Epithelial cell of esophagus (primary cell): Measurements from ENCODE around the gene FGF12.
"Not testable (repeated sequence)": the region's sequence is repeated elsewhere in the genome, so short reads cannot be mapped to it uniquely, and the experiment has no call there.

Experiments
- DNase-seq: peaks from one replicate; pipeline ENCODE4 v3.0.0; 2010; ENCODE audit warnings: low read depth
- H3K4me3 ChIP-seq: 2 replicates; pipeline ENCODE4 v1.5.1; 2011; ENCODE audit warnings: mild to moderate bottlenecking, low read length, control low read depth
- TF ChIP-seq, protein P1 (sequence below): IDR thresholded peaks from 2 replicates; pipeline ENCODE4 v1.5.1; 2011; ENCODE audit warnings: low read depth, mild to moderate bottlenecking, low read length, control low read depth, inconsistent platforms; ENCODE audit not compliant: insufficient read depth; ENCODE audit errors: missing control alignments

FGF12 gene

DNA sequence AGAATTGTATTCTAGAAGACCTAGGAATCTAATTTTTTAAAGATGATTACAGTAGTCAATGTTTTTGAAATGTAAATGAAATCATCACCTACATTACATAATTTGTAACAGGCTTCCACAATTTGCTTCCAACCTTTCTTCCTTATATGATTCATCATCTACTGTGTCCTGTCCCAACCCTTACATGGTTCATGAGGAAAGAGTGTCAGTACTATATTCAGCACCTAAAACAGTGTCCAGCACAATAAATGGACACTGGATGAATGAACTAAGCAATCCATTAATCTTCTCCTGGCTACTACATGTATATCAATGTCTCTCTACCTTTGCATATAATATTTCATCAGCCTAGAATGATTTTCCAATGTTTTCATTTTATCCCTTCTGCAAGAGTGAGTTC, 12.2 kb downstream of the FGF12 start:
- TF ChIP-seq, protein P1, sequence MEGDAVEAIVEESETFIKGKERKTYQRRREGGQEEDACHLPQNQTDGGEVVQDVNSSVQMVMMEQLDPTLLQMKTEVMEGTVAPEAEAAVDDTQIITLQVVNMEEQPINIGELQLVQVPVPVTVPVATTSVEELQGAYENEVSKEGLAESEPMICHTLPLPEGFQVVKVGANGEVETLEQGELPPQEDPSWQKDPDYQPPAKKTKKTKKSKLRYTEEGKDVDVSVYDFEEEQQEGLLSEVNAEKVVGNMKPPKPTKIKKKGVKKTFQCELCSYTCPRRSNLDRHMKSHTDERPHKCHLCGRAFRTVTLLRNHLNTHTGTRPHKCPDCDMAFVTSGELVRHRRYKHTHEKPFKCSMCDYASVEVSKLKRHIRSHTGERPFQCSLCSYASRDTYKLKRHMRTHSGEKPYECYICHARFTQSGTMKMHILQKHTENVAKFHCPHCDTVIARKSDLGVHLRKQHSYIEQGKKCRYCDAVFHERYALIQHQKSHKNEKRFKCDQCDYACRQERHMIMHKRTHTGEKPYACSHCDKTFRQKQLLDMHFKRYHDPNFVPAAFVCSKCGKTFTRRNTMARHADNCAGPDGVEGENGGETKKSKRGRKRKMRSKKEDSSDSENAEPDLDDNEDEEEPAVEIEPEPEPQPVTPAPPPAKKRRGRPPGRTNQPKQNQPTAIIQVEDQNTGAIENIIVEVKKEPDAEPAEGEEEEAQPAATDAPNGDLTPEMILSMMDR: no peak
- H3K4me3 ChIP-seq: no peak overlapping the region
- peak; percentile 20 for DNase-seq

DNA sequence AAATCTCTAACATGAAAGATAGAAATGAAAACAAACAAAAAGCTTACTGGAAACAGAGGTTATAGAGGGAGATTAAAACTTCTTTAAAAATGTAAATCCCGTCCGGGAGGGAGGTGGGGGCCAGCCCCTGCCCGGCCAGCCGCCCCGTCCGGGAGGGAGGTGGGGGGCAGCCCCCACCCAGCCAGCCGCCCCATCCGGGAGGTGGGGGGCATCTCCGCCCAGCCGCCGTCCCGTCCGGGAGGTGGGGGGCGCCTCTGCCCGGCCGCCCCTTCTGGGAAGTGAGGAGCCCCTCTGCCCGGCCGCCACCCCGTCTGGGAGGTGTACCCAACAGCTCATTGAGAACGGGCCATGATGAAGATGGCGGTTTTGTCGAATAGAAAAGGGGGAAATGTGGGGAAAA, 16.2 kb downstream of the FGF12 start:
- H3K4me3 ChIP-seq, DNase-seq: not testable (repeated sequence)

DNA sequence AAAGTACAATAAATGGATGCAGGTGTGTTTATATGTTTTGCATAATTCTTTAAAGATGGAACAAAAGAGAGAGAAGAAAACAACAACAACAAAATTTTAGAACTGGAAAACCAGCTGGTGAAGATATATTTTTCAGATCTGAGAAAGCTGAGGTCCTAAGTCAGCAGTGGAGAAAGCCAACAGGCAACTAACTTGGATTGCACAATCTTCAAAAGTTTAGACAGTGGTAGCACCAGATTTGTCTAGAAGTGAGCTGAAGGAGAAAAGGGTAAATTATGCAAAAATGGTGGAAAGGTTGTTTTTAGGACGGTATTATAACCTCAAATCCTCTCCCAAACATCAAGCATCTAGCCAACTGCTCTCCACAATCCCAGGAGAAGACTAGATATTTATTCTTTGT, 17.0 kb downstream of the FGF12 start:
- no peak overlapping the region for H3K4me3 ChIP-seq
- DNase-seq: no peak
- TF ChIP-seq, protein P1: no peak

DNA sequence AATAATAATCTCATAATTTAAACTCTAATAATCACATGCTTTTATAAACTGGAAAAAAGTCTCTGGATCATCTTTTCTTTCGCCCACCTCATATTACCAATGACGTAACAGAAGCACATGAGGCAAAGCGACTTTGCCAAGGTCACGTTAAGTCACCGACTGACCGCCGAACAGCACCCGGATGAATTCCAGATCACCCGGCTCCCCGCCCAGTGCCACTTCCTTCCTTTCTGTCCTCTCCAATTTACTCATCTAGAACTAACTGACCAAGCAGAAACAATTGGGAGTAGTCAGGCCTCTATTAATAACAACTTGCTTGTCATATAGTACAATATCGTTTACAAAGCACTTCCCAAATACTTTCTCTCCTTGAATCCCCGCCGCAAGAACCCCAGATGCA, 21.1 kb downstream of the FGF12 start:
- H3K4me3 ChIP-seq: no peak overlapping the region
- DNase-seq: no peak
- TF ChIP-seq, protein P1: no peak

DNA sequence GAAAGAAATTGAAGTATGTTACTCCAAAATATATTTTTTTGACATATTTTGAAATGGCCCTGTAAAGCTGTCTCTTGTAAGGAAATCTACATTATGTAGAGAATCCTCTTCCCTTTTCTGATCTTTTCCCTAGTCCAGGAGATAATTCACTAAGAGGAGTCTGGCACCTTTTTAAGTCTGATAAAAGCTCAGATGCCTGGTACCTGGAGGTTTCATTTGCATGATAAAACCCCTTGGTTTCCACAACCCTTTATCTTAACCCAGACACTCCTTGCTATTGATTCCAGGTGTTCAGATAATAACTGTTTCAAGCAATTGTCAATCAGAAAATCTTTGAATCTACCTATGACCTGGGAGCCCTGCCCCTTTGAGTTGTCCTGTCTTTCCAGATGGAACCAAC, 26.5 kb downstream of the FGF12 start:
- no peak overlapping the region for H3K4me3 ChIP-seq
- TF ChIP-seq, protein P1: no peak
- DNase-seq: no peak

DNA sequence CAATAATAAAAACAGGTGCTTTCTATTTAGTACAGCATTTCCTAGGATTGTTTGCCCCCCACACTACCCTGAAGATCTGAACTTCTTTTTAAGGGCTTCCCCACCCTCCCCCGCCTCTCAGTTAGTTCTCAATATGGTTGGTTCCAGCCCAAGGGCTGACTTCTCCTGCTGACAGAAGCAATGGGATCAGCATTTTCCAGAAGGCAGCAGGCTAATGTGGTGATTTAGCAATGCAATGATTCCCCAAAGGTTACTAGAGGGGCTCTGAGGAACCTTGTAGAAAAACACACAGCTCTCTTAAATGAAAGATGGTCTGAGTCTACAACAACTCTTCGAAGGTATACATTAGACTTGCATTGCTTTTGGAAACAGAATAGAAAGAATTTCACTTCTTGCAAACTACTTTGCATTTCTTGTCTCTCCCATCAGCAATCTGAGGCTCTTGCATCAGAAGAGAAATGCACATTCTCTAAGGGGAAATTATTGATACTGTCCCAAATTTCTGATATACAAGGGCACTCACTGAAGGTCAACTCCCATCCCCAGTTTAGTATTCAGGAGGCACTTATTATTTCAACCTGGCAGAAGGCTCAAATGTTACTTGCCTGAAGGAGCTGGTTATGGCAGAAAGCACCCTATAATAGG, 30.3 kb downstream of the FGF12 start:
- no peak for DNase-seq
- no peak overlapping the region for H3K4me3 ChIP-seq
- TF ChIP-seq, protein P1: no peak

DNA sequence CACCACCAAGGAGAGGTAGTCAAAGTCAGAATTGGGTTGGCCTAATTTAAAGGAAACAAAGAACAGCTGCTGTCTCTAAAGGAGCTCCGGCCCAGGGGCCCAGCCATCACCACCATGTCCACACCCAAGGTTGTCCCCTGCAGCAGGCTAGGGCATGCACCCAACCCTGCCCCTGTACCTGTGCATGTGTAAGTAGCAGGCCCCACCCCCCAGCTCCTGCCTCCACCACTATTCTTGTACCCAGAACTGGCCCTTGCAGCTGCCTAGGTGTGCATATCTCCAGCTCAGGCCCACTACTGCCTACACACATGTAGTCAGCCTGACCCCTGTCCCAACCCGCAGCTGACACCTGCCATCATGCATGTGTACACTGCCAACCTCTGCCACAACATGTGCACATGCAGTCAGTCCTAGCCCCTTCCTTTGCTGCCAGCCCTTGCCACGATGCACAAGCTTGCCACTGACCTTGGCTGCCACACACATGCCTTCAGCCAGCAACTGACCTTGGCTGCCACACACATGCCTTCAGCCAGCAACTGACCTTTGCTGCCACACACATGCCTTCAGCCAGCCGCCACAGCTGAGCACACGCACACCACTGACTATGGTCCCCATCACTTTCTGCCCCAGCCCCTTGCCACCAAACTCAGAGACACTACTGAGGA, 39.7 kb downstream of the FGF12 start:
- no peak for DNase-seq
- H3K4me3 ChIP-seq: no peak overlapping the region
- TF ChIP-seq, protein P1: no peak
